ENCODE measurements around the gene NKAIN2.

DNA sequence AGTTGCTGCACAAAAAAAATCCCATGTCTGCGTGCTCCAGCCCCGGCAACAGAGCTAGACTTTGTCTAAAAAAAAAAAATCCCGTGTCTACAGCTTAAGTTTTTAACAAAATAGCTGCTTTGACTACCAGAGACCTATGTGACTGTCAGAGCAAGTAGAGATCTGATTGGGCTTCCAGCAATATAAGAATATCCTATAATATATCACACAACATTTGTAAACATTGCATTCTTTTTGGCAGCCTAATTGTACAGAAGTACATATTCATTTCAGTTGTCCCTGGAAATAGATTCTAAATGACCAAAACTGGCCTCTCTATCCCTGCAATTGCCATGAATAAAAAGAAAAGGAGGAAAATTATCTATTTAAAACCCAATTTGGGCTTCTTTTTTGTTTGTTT, 1019.1 kb downstream of the NKAIN2 start:
- TF ChIP-seq, protein P1, sequence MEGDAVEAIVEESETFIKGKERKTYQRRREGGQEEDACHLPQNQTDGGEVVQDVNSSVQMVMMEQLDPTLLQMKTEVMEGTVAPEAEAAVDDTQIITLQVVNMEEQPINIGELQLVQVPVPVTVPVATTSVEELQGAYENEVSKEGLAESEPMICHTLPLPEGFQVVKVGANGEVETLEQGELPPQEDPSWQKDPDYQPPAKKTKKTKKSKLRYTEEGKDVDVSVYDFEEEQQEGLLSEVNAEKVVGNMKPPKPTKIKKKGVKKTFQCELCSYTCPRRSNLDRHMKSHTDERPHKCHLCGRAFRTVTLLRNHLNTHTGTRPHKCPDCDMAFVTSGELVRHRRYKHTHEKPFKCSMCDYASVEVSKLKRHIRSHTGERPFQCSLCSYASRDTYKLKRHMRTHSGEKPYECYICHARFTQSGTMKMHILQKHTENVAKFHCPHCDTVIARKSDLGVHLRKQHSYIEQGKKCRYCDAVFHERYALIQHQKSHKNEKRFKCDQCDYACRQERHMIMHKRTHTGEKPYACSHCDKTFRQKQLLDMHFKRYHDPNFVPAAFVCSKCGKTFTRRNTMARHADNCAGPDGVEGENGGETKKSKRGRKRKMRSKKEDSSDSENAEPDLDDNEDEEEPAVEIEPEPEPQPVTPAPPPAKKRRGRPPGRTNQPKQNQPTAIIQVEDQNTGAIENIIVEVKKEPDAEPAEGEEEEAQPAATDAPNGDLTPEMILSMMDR (conservative IDR thresholded peaks at IDR 0.05): no peak
- no peak for TF ChIP-seq ZFX (IDR thresholded peaks at IDR 0.05)

Measured in C4-2B (cell line).